ENCODE results near the gene SARDH.

SARDH gene

GRCh38 chr9:133737774-133738639 lies at the start of gene SARDH:
SARDH (minus strand) TSS chr9:133738352; CDS start chr9:133734173, 4,179 bp downstream.
- peak; percentile 22 for DNase-seq

- DNase-seq = peak; percentile 4
Observed at GRCh38 chr9:133787754-133788025, 49.5 kb upstream of the SARDH start.

GRCh38 chr9:133786907-133787753 lies 49.0 kb upstream of the SARDH start:
- no peak for DNase-seq

- no peak for DNase-seq
Observed at GRCh38 chr9:133786371-133786753, 48.2 kb upstream of the SARDH start.

- no peak for DNase-seq
Observed at GRCh38 chr9:133785753-133786370, 47.7 kb upstream of the SARDH start.

GRCh38 chr9:133784731-133785561 lies 46.8 kb upstream of the SARDH start:
- no peak for DNase-seq

GRCh38 chr9:133783331-133783731 lies 45.2 kb upstream of the SARDH start:
- no peak for DNase-seq

- DNase-seq = peak; percentile 64
Observed at GRCh38 chr9:133782157-133783130, 44.3 kb upstream of the SARDH start.

GRCh38 chr9:133781828-133782135 lies 43.6 kb upstream of the SARDH start:
- DNase-seq = no peak

GRCh38 chr9:133780962-133781827 lies 43.0 kb upstream of the SARDH start:
- DNase-seq = no peak

GRCh38 chr9:133780404-133780945 lies 42.3 kb upstream of the SARDH start:
- DNase-seq = no peak

GRCh38 chr9:133779516-133780403 lies 41.6 kb upstream of the SARDH start:
- DNase-seq = no peak

- DNase-seq = no peak
Observed at GRCh38 chr9:133779081-133779480, 40.9 kb upstream of the SARDH start.

- DNase-seq = no peak
Observed at GRCh38 chr9:133778336-133779013, 40.3 kb upstream of the SARDH start.

GRCh38 chr9:133777871-133778270 lies 39.7 kb upstream of the SARDH start:
- DNase-seq = no peak

GRCh38 chr9:133777068-133777791 lies 39.1 kb upstream of the SARDH start:
- DNase-seq = no peak

GRCh38 chr9:133775951-133776905 lies 38.1 kb upstream of the SARDH start:
- no peak for DNase-seq
